DND-41 (cell line): ENCODE data around the gene CTXN1.

Experiments used
- ATAC-seq: fragments of 200-7000 bp; cut with Tn5 transposase; 3 replicates; pipeline ENCODE4 v1.9.1; 2021; ENCODE audit warnings: low read depth; ENCODE audit not compliant: insufficient read depth
- DNase-seq: peaks from one replicate; pipeline ENCODE4 v3.0.0-alpha.2; 2020
- H2AFZ ChIP-seq: 2 replicates; pipeline ENCODE4 v1.6.0; 2012; ENCODE audit warnings: low read depth, low read length
- H3K27ac ChIP-seq: 2 replicates; pipeline ENCODE4 v1.5.1; 2012; ENCODE audit warnings: low read length, inconsistent platforms
- H3K27me3 ChIP-seq: fragments of 200-600 bp; sonication (generic); 2 replicates; pipeline ENCODE4 v1.6.0; 2012; ENCODE audit warnings: low read length, mild to moderate bottlenecking, inconsistent platforms; ENCODE audit not compliant: insufficient read depth, poor library complexity
- H3K36me3 ChIP-seq: 2 replicates; pipeline ENCODE4 v1.5.1; 2012; ENCODE audit warnings: low read length, inconsistent platforms; ENCODE audit not compliant: insufficient read depth
- H3K4me1 ChIP-seq: 2 replicates; pipeline ENCODE4 v1.5.1; 2012; ENCODE audit warnings: mild to moderate bottlenecking, low read length; ENCODE audit not compliant: insufficient read depth
- H3K4me2 ChIP-seq: 2 replicates; pipeline ENCODE4 v1.6.0; 2012; ENCODE audit warnings: mild to moderate bottlenecking, moderate library complexity, low read length, inconsistent platforms; ENCODE audit not compliant: insufficient read depth
- H3K4me3 ChIP-seq, 2 experiments: fragments of 200-600 bp in 1 of 2; shearing (Covaris generic) in 1 of 2; 2 replicates each; pipeline ENCODE4 v1.5.1; 2012 to 2016; ENCODE audit warnings: inconsistent platforms in 2 of 2, low read length in 2 of 2, mild to moderate bottlenecking in 2 of 2, low read depth in 1 of 2, moderate library complexity in 1 of 2
- H3K79me2 ChIP-seq: 2 replicates; pipeline ENCODE4 v1.6.0; 2012; ENCODE audit warnings: low read length, inconsistent platforms; ENCODE audit not compliant: insufficient read depth
- H3K9ac ChIP-seq: 2 replicates; pipeline ENCODE4 v1.6.0; 2012; ENCODE audit warnings: low read depth, mild to moderate bottlenecking, inconsistent platforms, low read length, moderate library complexity
- H3K9me3 ChIP-seq: 2 replicates; pipeline ENCODE4 v1.5.1; 2012; ENCODE audit warnings: low read length, moderate library complexity, mild to moderate bottlenecking, inconsistent platforms; ENCODE audit not compliant: insufficient read depth, severe bottlenecking
- H4K20me1 ChIP-seq: 2 replicates; pipeline ENCODE4 v1.6.0; 2012; ENCODE audit warnings: low read length; ENCODE audit not compliant: insufficient read depth
- CTCF ChIP-seq: IDR thresholded peaks from 2 replicates; pipeline ENCODE4 v1.5.1; 2012; ENCODE audit warnings: borderline replicate concordance, low read length, moderate library complexity, mild to moderate bottlenecking; ENCODE audit not compliant: poor library complexity, severe bottlenecking; ENCODE audit errors: extremely low read depth
- EZH2 ChIP-seq: IDR thresholded peaks from 3 replicates; pipeline ENCODE4 v1.6.1; 2012; ENCODE audit warnings: borderline replicate concordance, low read depth, mild to moderate bottlenecking, moderate library complexity, low read length, inconsistent platforms; ENCODE audit not compliant: severe bottlenecking

The CTXN1 gene

GRCh38 chr19:7899751-7900378 is 26.1 kb downstream of the CTXN1 start:
- ATAC-seq, result no peak
- no peak overlapping the region for H3K4me3 ChIP-seq
- H3K27me3 ChIP-seq, result no peaks in the 10 kb centered on the region
- H4K20me1 ChIP-seq, result peaks cover 8% of the 10 kb centered on the region
- no peak for DNase-seq
- peaks cover 5% of the 10 kb centered on the region; the same call in 1 of the 2 replicates for H3K36me3 ChIP-seq
- no peak overlapping the region for H3K9ac ChIP-seq
- H3K4me2 ChIP-seq, result no peak overlapping the region
- H3K79me2 ChIP-seq, result peaks cover 17% of the 10 kb centered on the region
- H3K9me3 ChIP-seq, result no peaks in the 10 kb centered on the region
- H2AFZ ChIP-seq, result no peak overlapping the region
- peaks cover 17% of the 10 kb centered on the region for H3K4me1 ChIP-seq
- TF ChIP-seq CTCF (no peak), EZH2 (no peak)
- no peak overlapping the region for H3K27ac ChIP-seq

GRCh38 chr19:7898967-7899366 is 27.0 kb downstream of the CTXN1 start:
- no peak for DNase-seq
- ATAC-seq, result no peak
- Histone ChIP-seq H3K27ac (no peak overlapping the region), H2AFZ (no peak overlapping the region), H3K9me3 (no peaks in the 10 kb centered on the region), H3K4me3 (no peak overlapping the region), H3K27me3 (no peaks in the 10 kb centered on the region), H4K20me1 (no peaks in the 10 kb centered on the region), H3K79me2 (peaks cover 8% of the 10 kb centered on the region), H3K4me1 (peaks cover 11% of the 10 kb centered on the region), H3K4me2 (no peak overlapping the region), H3K9ac (no peak overlapping the region), H3K36me3 (no peaks in the 10 kb centered on the region)
- TF ChIP-seq CTCF (no peak), EZH2 (no peak)

- Histone ChIP-seq H2AFZ (no peak overlapping the region), H3K9me3 (no peaks in the 10 kb centered on the region), H3K79me2 (no peaks in the 10 kb centered on the region), H3K27me3 (no peaks in the 10 kb centered on the region), H3K4me2 (no peak overlapping the region), H4K20me1 (no peaks in the 10 kb centered on the region), H3K9ac (no peak overlapping the region), H3K36me3 (no peaks in the 10 kb centered on the region), H3K27ac (no peak overlapping the region), H3K4me3 (no peak overlapping the region), H3K4me1 (peaks cover 5% of the 10 kb centered on the region)
- ATAC-seq (no peak), DNase-seq (no peak)
- TF ChIP-seq EZH2 (no peak), CTCF (no peak)
Measured at GRCh38 chr19:7897292-7897691, 28.6 kb downstream of the CTXN1 start.

- Histone ChIP-seq H3K9ac (no peak overlapping the region), H2AFZ (no peak overlapping the region), H3K79me2 (no peaks in the 10 kb centered on the region), H4K20me1 (no peaks in the 10 kb centered on the region), H3K4me1 (peaks cover 17% of the 10 kb centered on the region), H3K36me3 (no peaks in the 10 kb centered on the region), H3K4me2 (no peak overlapping the region), H3K27me3 (no peaks in the 10 kb centered on the region), H3K4me3 (no peak overlapping the region), H3K27ac (no peak overlapping the region), H3K9me3 (no peaks in the 10 kb centered on the region)
- TF ChIP-seq EZH2 (no peak), CTCF (no peak)
- ATAC-seq (no peak), DNase-seq (no peak)
Measured at GRCh38 chr19:7895565-7895964, 30.4 kb downstream of the CTXN1 start.
